Erythroblast (primary cell): ENCODE measurements around the gene MID1IP1.

Experiments
- GATA1 ChIP-seq: IDR thresholded peaks from 2 replicates; pipeline ENCODE4 v1.6.1; 2011; ENCODE audit warnings: low read depth, mild to moderate bottlenecking, control low read depth, low read length, moderate library complexity
- POLR2A ChIP-seq: IDR thresholded peaks from 2 replicates; pipeline ENCODE4 v1.6.1; 2011; ENCODE audit warnings: mild to moderate bottlenecking, low read length

GRCh38 chrX:38774249-38774648, 27.0 kb upstream of the MID1IP1 start:
- no peak for TF ChIP-seq POLR2A
- TF ChIP-seq GATA1, result no peak
